Urinary bladder (tissue), 4 donors: ENCODE results near the gene INIP. TPM values are rescaled to one million over a fixed set of nuclear protein-coding genes. Genes with fewer than 3 reads are reported as not detected.

ENCODE experiments used
- DNase-seq: peaks from one replicate; pipeline ENCODE4 v3.0.0-alpha.2; 2015; ENCODE audit errors: extremely low spot score
- H3K27ac ChIP-seq: one replicate; pipeline ENCODE4 v1.5.1; 2013; ENCODE audit warnings: low read depth, mild to moderate bottlenecking, moderate library complexity
- H3K36me3 ChIP-seq: one replicate; pipeline ENCODE4 v1.6.1; 2013; ENCODE audit warnings: mild to moderate bottlenecking, moderate library complexity; ENCODE audit not compliant: insufficient read depth
- H3K4me1 ChIP-seq: one replicate; pipeline ENCODE4 v1.6.1; 2013; ENCODE audit warnings: mild to moderate bottlenecking, moderate library complexity; ENCODE audit not compliant: insufficient read depth
- H3K4me3 ChIP-seq: one replicate; pipeline ENCODE4 v1.5.1; 2013; ENCODE audit warnings: low read depth, low read length
- WGBS: extraction: QIAGEN DNeasy Blood & Tissue Kit; methylation state at CpG from one replicate; pipeline ENCODE4 v1.1.7; 2013; 5-methylcytosine and 5-hydroxymethylcytosine counted together
- polyA plus RNA-seq: library from polyadenylated mRNA; stranded (reverse); fragments of 200-250 nt; gene quantifications from one replicate; pipeline ENCODE4 v1.2.3, GENCODE V29; 2013
- total RNA-seq: library from RNA; depleted of rRNA; stranded (reverse); fragments of >200 nt; gene quantifications from one replicate; pipeline ENCODE4 v1.2.3, GENCODE V29; 2014
- donor health status: healthy with polysubstance abuse.
- donor health status: healthy.

The INIP gene, protein sequence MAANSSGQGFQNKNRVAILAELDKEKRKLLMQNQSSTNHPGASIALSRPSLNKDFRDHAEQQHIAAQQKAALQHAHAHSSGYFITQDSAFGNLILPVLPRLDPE
- total RNA-seq: 25.9 TPM
- polyA plus RNA-seq: 10.4 TPM

- no peaks in the 10 kb centered on the region for H3K4me1 ChIP-seq
Measured at GRCh38 chr9:112717661-112718331, at the start of gene INIP. TSS of gene INIP (minus strand) at chr9:112718117. CDS start at chr9:112716485, 1,632 bp downstream.

DNA sequence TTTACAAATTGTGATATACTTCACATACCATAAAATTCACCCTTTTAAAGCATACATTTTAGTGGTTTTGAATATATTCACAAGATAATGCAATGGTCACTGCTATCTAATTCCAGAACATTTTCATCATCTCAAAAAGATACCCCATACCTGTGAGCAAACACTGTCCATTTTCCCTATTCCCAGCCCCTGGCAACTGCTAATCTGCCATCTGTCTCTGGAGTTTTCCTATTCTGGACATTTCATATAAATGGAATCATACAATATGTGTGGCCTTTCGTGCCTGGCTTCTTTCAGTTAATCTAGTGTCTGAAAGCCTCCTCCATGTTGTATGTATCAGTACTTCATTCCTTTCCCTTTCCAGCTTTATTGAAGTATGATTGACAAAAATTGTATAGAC, 47.4 kb upstream of the INIP start:
- 76% methylated on average over 1 of the region's 1 CpG for WGBS
- no peak overlapping the region for H3K4me3 ChIP-seq
- no peak for DNase-seq
- no peaks in the 10 kb centered on the region for H3K36me3 ChIP-seq
- no peaks in the 10 kb centered on the region for H3K4me1 ChIP-seq
- no peak overlapping the region for H3K27ac ChIP-seq

More at GRCh38 chr9:112717661-112718331, at the start of gene INIP:
- H3K36me3 ChIP-seq: no peaks in the 10 kb centered on the region
- peak; percentile 92 for DNase-seq
- peak within 1 kb of the TSS; percentile 96 for H3K27ac ChIP-seq
- WGBS: under 1% methylated on average over 51 of the region's 51 CpGs
- peak within 1 kb of the TSS; percentile 89 for H3K4me3 ChIP-seq

GRCh38 chr9:112764837-112765236, 46.9 kb upstream of the INIP start:
- WGBS: 78% methylated on average over 7 of the region's 7 CpGs
- H3K36me3 ChIP-seq: no peaks in the 10 kb centered on the region
- no peak overlapping the region for H3K4me3 ChIP-seq
- DNase-seq: no peak
- H3K4me1 ChIP-seq: no peaks in the 10 kb centered on the region
- no peak overlapping the region for H3K27ac ChIP-seq

GRCh38 chr9:112764344-112764743, 46.4 kb upstream of the INIP start:
- H3K4me1 ChIP-seq: no peaks in the 10 kb centered on the region
- 71% methylated on average over 5 of the region's 5 CpGs for WGBS
- no peak for DNase-seq
- no peak overlapping the region for H3K27ac ChIP-seq
- no peak overlapping the region for H3K4me3 ChIP-seq
- no peaks in the 10 kb centered on the region for H3K36me3 ChIP-seq

- no peaks in the 10 kb centered on the region for H3K36me3 ChIP-seq
- H3K27ac ChIP-seq: no peak overlapping the region
- H3K4me3 ChIP-seq: no peak overlapping the region
- DNase-seq: no peak
- 94% methylated on average over 13 of the region's 13 CpGs for WGBS
- peaks cover 2% of the 10 kb centered on the region for H3K4me1 ChIP-seq
Measured at GRCh38 chr9:112762726-112763518, 45.0 kb upstream of the INIP start.

- WGBS: 82% methylated on average over 12 of the region's 12 CpGs
- Histone ChIP-seq H3K4me1 (peaks cover 2% of the 10 kb centered on the region), H3K27ac (no peak overlapping the region), H3K36me3 (no peaks in the 10 kb centered on the region), H3K4me3 (no peak overlapping the region)
- DNase-seq: no peak
Measured at GRCh38 chr9:112761912-112762655, 44.2 kb upstream of the INIP start.

GRCh38 chr9:112760821-112761220, 42.9 kb upstream of the INIP start:
- 90% methylated on average over 8 of the region's 8 CpGs for WGBS
- Histone ChIP-seq H3K4me3 (no peak overlapping the region), H3K36me3 (no peaks in the 10 kb centered on the region), H3K4me1 (peaks cover 2% of the 10 kb centered on the region), H3K27ac (no peak overlapping the region)
- no peak for DNase-seq

DNA sequence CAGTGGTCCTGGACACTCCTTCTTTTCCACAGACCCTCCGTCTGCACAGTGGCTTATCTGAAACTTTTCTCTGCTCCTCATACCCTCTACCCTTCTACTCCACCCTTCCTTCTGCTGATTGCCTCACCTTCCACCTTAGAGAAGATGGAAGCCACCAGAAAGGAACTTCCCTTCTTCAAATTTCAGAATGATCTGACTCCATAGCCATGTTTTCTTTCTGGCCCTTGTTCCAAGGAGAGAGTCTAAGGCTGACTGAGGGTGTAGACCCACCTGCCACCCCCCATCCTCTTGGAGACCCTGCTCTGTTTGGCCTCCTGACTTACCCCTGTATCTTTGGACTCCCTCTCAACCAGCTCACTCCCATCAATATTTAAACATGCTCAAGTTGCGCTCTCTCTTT, 40.0 kb upstream of the INIP start:
- Histone ChIP-seq H3K27ac (no peak overlapping the region), H3K36me3 (no peaks in the 10 kb centered on the region), H3K4me3 (no peak overlapping the region), H3K4me1 (peaks cover 2% of the 10 kb centered on the region)
- WGBS: 91% methylated on average over 2 of the region's 2 CpGs
- no peak for DNase-seq

DNA sequence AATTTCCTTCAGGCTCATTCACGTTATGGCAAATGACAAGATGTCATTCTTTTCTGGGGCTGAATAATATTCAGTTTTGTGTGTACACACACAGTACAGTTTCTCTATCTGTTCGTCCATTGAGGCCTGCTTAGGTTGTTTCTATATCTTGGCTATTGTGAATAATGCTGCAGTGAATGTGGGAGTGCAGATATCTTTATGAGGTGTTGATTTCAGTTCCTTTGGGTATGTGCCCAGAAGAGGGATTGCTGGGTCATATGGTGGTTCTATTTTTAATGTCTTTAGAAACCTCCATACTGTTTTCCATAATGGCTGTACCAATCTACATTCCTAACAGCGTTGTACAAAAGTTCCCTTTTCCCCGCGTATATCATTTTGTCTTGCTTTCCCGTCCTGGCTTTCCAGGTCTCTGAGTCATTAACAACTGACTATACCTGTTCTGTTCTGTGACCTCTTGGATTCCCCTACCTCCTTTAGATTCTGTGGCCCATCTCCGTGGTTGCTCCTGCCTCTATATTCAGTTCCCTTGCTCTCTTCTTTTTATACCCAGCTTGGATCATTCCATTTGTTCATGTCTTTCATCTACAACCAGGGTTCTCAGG, 39.5 kb upstream of the INIP start:
- Histone ChIP-seq H3K27ac (no peak overlapping the region), H3K36me3 (no peaks in the 10 kb centered on the region), H3K4me3 (no peak overlapping the region), H3K4me1 (peaks cover 2% of the 10 kb centered on the region)
- 55% methylated on average over 7 of the region's 7 CpGs for WGBS
- DNase-seq: no peak

GRCh38 chr9:112755675-112756074, 37.8 kb upstream of the INIP start:
- 30% methylated on average over 4 of the region's 4 CpGs for WGBS
- H3K36me3 ChIP-seq: no peaks in the 10 kb centered on the region
- no peak overlapping the region for H3K4me3 ChIP-seq
- H3K4me1 ChIP-seq: peaks cover 2% of the 10 kb centered on the region
- no peak for DNase-seq
- H3K27ac ChIP-seq: no peak overlapping the region

- 38% methylated on average over 5 of the region's 5 CpGs for WGBS
- no peak overlapping the region for H3K27ac ChIP-seq
- H3K4me3 ChIP-seq: no peak overlapping the region
- H3K36me3 ChIP-seq: no peaks in the 10 kb centered on the region
- H3K4me1 ChIP-seq: peaks cover 2% of the 10 kb centered on the region
- no peak for DNase-seq
Measured at GRCh38 chr9:112755016-112755427, 37.1 kb upstream of the INIP start.

DNA sequence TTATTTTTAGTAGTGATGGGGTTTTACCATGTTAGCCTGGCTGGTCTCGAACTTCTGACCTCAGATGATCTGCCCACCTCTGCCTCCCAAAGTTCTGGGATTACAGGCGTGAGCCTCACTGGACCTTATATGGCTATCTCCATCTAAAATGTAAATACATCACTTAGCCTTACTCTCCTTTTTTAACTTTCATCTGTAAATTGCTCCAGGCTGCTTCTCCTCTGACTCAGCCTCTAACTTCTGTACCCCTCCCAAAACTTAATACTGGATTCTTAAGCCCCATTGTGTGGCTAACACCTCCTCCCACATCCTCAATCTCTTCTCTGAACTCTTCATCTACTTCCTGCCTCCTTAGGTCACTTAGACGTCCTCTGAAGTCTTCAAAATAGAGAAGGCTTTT, 36.7 kb upstream of the INIP start:
- no peaks in the 10 kb centered on the region for H3K36me3 ChIP-seq
- H3K4me1 ChIP-seq: peaks cover 2% of the 10 kb centered on the region
- H3K27ac ChIP-seq: no peak overlapping the region
- DNase-seq: no peak
- H3K4me3 ChIP-seq: no peak overlapping the region
- WGBS: 35% methylated on average over 3 of the region's 3 CpGs

DNA sequence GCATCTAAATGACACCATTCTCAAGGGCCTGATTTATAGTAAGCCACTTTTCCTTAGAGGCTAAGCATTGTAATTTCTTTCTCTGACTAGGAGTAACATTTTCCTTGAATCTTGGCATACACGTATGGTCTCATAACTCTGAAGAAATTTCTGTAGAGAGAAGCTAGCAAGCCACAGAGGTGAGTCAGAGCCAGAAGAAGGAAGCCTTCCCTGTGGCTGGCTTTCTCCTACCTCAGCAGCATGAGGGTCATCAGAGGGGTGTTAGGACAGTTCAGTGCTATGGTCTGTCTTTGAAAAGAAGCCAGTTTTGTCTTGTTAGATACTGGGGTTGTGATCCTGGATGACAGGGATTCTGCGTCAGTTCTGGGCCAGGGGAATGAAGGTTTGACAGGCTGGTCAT, 35.8 kb upstream of the INIP start:
- Histone ChIP-seq H3K4me1 (peaks cover 2% of the 10 kb centered on the region), H3K27ac (no peak overlapping the region), H3K4me3 (no peak overlapping the region), H3K36me3 (no peaks in the 10 kb centered on the region)
- 43% methylated on average over 2 of the region's 2 CpGs for WGBS
- DNase-seq: no peak
